Suppressor macrophage treated with lipopolysaccharide for 4 hours (primary cell): Measurements from ENCODE around the gene SYDE2.

Experiments used
- DNase-seq: peaks from one replicate; pipeline ENCODE4 v3.0.0-alpha.2; 2020

Gene SYDE2

DNA sequence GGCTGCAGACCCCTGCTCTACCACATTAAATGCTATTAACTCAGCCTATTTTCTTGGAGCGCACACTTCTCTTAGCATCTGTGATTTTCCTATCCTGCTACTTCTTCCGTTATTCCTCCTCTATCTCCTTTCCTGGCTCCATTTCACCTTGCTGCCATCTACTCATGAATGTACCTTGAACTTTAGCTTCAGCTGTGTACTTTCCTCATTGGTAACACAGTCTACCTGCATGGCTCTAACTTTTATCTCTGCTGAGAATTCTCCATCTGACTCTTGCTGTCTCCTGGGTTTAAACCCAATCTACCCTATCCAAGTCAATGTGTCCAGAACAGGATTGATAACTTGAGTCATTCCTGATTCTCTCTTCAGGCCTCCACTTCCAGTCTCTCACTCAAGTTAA is 84.9 kb downstream of the SYDE2 start:
- no peak for DNase-seq

GRCh38 chr1:85111695-85112094 is 89.1 kb downstream of the SYDE2 start:
- DNase-seq, result no peak

DNA sequence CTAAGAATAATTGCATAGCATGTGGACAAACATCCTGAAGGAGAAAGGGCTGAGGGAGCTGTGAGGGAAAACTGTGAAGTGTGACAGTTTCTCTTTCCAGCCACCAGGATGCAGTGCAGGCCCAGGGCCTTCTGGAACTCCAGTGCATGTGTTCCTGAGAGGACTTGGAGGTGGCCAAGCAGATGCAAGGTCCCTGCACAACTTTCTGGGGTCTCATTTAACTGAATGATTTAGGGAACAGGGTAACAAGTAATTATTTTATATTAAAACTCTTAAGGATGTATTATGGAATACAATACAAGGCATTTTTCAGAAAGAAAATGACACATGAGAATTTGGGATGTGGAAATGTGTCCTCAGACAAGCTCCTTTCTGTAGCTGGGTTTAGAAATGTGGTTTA is 91.3 kb downstream of the SYDE2 start:
- DNase-seq, result peak; percentile 70
